Measurements from ENCODE around the gene DCLK2.

DCLK2 gene

GRCh38 chr4:150280975-150281374 is 202.7 kb downstream of the DCLK2 start:
- Histone ChIP-seq H3K9ac (ENCODE audit: low read length) (no peak overlapping the region), H3K36me3 (ENCODE audit: insufficient read depth, low read length) (peaks cover 41% of the 10 kb centered on the region), H3K27me3 (ENCODE audit: control insufficient read depth in 1 of 2, insufficient read depth in 2 of 2, low read length in 2 of 2) (no peaks in the 10 kb centered on the region), H3K27ac (ENCODE audit: low read depth, low read length) (peak overlapping the region; percentile 48), H3K4me3 (ENCODE audit: low read depth in 1 of 2, low read length in 2 of 2) (no peak overlapping the region), H3K9me3 (ENCODE audit: low read length) (no peaks in the 10 kb centered on the region), H3K4me1 (ENCODE audit: insufficient read depth, low read length) (peaks cover 17% of the 10 kb centered on the region)

DNA sequence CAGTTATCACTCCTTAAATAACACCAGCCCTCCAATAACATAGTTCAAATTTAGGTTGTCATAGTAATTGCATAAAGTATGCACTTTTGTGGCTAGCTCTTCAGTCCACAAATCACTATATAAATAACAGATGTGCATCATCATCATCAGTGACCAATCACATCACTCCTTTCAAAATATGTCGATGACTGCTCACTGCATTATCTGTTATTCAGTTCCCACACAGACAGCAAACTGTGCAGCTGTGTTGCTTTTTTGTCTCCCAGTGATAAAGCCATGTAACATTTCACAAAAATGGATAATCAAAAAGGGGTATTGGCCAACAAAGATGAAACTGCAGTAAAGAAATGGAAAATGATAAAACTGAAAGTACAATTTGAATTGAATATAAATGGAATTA is 205.4 kb downstream of the DCLK2 start:
- Histone ChIP-seq H3K4me3 (ENCODE audit: low read depth in 1 of 2, low read length in 2 of 2) (no peak overlapping the region), H3K9me3 (ENCODE audit: low read length) (no peaks in the 10 kb centered on the region), H3K27me3 (ENCODE audit: control insufficient read depth in 1 of 2, insufficient read depth in 2 of 2, low read length in 2 of 2) (no peaks in the 10 kb centered on the region)

GRCh38 chr4:150286656-150287055 is 208.4 kb downstream of the DCLK2 start:
- Histone ChIP-seq H3K9ac (ENCODE audit: low read length) (no peak overlapping the region), H3K4me1 (ENCODE audit: insufficient read depth, low read length) (peaks cover 12% of the 10 kb centered on the region), H3K27me3 (ENCODE audit: control insufficient read depth in 1 of 2, insufficient read depth in 2 of 2, low read length in 2 of 2) (no peaks in the 10 kb centered on the region), H3K36me3 (ENCODE audit: insufficient read depth, low read length) (peaks cover 19% of the 10 kb centered on the region), H3K9me3 (ENCODE audit: low read length) (no peaks in the 10 kb centered on the region), H3K4me3 (ENCODE audit: low read depth in 1 of 2, low read length in 2 of 2) (no peak overlapping the region), H3K27ac (ENCODE audit: low read depth, low read length) (no peak overlapping the region)

More for the DNA sequence above, 205.4 kb downstream of the DCLK2 start:
- peaks cover 29% of the 10 kb centered on the region for H3K36me3 ChIP-seq (ENCODE audit: insufficient read depth, low read length)
- H3K27ac ChIP-seq (ENCODE audit: low read depth, low read length), result no peak overlapping the region
- H3K4me1 ChIP-seq (ENCODE audit: insufficient read depth, low read length), result peaks cover 17% of the 10 kb centered on the region
- H3K9ac ChIP-seq (ENCODE audit: low read length), result no peak overlapping the region

- no peaks in the 10 kb centered on the region for H3K9me3 ChIP-seq (ENCODE audit: low read length)
- H3K9ac ChIP-seq (ENCODE audit: low read length), result no peak overlapping the region
- no peak overlapping the region for H3K4me3 ChIP-seq (ENCODE audit: low read depth in 1 of 2, low read length in 2 of 2)
- peaks cover 12% of the 10 kb centered on the region for H3K4me1 ChIP-seq (ENCODE audit: insufficient read depth, low read length)
- H3K27ac ChIP-seq (ENCODE audit: low read depth, low read length), result no peak overlapping the region
- no peaks in the 10 kb centered on the region for H3K27me3 ChIP-seq (ENCODE audit: control insufficient read depth in 1 of 2, insufficient read depth in 2 of 2, low read length in 2 of 2)
- H3K36me3 ChIP-seq (ENCODE audit: insufficient read depth, low read length), result no peaks in the 10 kb centered on the region
Measured at GRCh38 chr4:150289198-150289597, 211.0 kb downstream of the DCLK2 start.

GRCh38 chr4:150289881-150290280 is 211.6 kb downstream of the DCLK2 start:
- no peak overlapping the region for H3K9ac ChIP-seq (ENCODE audit: low read length)
- H3K36me3 ChIP-seq (ENCODE audit: insufficient read depth, low read length), result no peaks in the 10 kb centered on the region
- H3K4me3 ChIP-seq (ENCODE audit: low read depth in 1 of 2, low read length in 2 of 2), result no peak overlapping the region
- no peaks in the 10 kb centered on the region for H3K27me3 ChIP-seq (ENCODE audit: control insufficient read depth in 1 of 2, insufficient read depth in 2 of 2, low read length in 2 of 2)
- no peak overlapping the region for H3K27ac ChIP-seq (ENCODE audit: low read depth, low read length)
- peaks cover 12% of the 10 kb centered on the region for H3K4me1 ChIP-seq (ENCODE audit: insufficient read depth, low read length)
- H3K9me3 ChIP-seq (ENCODE audit: low read length), result no peaks in the 10 kb centered on the region

DNA sequence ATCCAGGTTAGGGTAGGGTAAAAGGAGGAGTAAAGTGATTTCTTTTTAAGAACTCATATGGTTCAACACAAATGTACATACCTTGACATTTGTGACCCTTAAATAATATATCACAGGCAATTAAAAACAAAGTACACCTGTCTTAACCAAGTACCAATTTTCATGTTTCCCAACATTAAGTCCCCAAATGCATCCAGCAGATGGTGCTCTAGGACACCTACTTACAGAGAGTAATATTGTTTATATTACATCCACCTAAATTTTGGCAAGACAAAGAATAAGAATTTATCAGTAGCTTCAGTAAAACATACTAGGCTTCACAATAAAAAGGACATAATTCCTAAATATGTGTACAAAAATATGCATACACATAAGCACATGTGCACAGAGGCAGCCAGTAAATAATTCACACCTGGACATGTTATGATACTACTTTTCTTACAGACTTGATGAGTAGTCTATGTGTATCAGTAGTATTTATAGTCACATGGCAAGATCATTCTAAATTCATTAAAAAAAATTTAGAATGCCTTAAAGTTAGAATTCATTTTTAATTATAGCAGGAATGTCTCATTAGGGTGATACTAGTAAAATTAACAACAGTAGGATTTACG is 219.7 kb downstream of the DCLK2 start:
- no peak overlapping the region for H3K4me3 ChIP-seq (ENCODE audit: low read depth in 1 of 2, low read length in 2 of 2)
- H3K27me3 ChIP-seq (ENCODE audit: control insufficient read depth in 1 of 2, insufficient read depth in 2 of 2, low read length in 2 of 2), result no peaks in the 10 kb centered on the region
- H3K9ac ChIP-seq (ENCODE audit: low read length), result no peak overlapping the region
- peaks cover 28% of the 10 kb centered on the region for H3K4me1 ChIP-seq (ENCODE audit: insufficient read depth, low read length)
- H3K36me3 ChIP-seq (ENCODE audit: insufficient read depth, low read length), result no peaks in the 10 kb centered on the region
- no peaks in the 10 kb centered on the region for H3K9me3 ChIP-seq (ENCODE audit: low read length)
- H3K27ac ChIP-seq (ENCODE audit: low read depth, low read length), result peak overlapping the region; percentile 57

GRCh38 chr4:150299816-150300215 is 221.6 kb downstream of the DCLK2 start:
- peak overlapping the region; percentile 71 for H3K27ac ChIP-seq (ENCODE audit: low read depth, low read length)
- H3K36me3 ChIP-seq (ENCODE audit: insufficient read depth, low read length), result no peaks in the 10 kb centered on the region
- peaks cover 30% of the 10 kb centered on the region for H3K4me1 ChIP-seq (ENCODE audit: insufficient read depth, low read length)
- peak overlapping the region; percentile 30 for H3K9ac ChIP-seq (ENCODE audit: low read length)
- no peaks in the 10 kb centered on the region for H3K9me3 ChIP-seq (ENCODE audit: low read length)
- H3K4me3 ChIP-seq (ENCODE audit: low read depth in 1 of 2, low read length in 2 of 2), result peak overlapping the region in 1 of 2 donors; percentile 38
- H3K27me3 ChIP-seq (ENCODE audit: control insufficient read depth in 1 of 2, insufficient read depth in 2 of 2, low read length in 2 of 2), result no peaks in the 10 kb centered on the region

GRCh38 chr4:150302553-150302952 is 224.3 kb downstream of the DCLK2 start:
- Histone ChIP-seq H3K36me3 (ENCODE audit: insufficient read depth, low read length) (no peaks in the 10 kb centered on the region), H3K4me3 (ENCODE audit: low read depth in 1 of 2, low read length in 2 of 2) (no peak overlapping the region), H3K4me1 (ENCODE audit: insufficient read depth, low read length) (peaks cover 33% of the 10 kb centered on the region), H3K27ac (ENCODE audit: low read depth, low read length) (peak overlapping the region; percentile 71), H3K9ac (ENCODE audit: low read length) (no peak overlapping the region), H3K27me3 (ENCODE audit: control insufficient read depth in 1 of 2, insufficient read depth in 2 of 2, low read length in 2 of 2) (no peaks in the 10 kb centered on the region), H3K9me3 (ENCODE audit: low read length) (no peaks in the 10 kb centered on the region)

- no peaks in the 10 kb centered on the region for H3K27me3 ChIP-seq (ENCODE audit: control insufficient read depth in 1 of 2, insufficient read depth in 2 of 2, low read length in 2 of 2)
- no peaks in the 10 kb centered on the region for H3K9me3 ChIP-seq (ENCODE audit: low read length)
- no peak overlapping the region for H3K4me3 ChIP-seq (ENCODE audit: low read depth in 1 of 2, low read length in 2 of 2)
- H3K9ac ChIP-seq (ENCODE audit: low read length), result no peak overlapping the region
- H3K4me1 ChIP-seq (ENCODE audit: insufficient read depth, low read length), result peaks cover 39% of the 10 kb centered on the region
- peak overlapping the region; percentile 36 for H3K27ac ChIP-seq (ENCODE audit: low read depth, low read length)
- H3K36me3 ChIP-seq (ENCODE audit: insufficient read depth, low read length), result no peaks in the 10 kb centered on the region
Measured at GRCh38 chr4:150305995-150306394, 227.8 kb downstream of the DCLK2 start.

DNA sequence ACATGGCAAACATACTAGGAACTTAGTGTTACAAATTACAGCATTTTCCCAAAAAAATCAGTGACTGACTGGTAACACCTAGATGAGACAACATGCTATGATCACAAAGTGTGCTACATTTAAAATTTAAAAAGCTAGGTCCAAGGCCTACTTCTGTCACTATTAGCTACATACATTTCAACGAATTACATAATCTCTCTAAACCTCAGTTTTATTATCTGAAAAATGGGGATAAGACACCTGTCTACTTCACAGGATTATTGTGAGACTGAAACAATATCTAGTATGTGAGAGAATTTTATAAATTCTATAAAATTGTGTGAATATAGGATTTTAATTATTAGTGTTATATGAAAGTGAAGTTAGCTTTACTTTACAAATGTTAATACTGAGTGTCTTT is 228.5 kb downstream of the DCLK2 start:
- Histone ChIP-seq H3K4me1 (ENCODE audit: insufficient read depth, low read length) (peaks cover 43% of the 10 kb centered on the region), H3K4me3 (ENCODE audit: low read depth in 1 of 2, low read length in 2 of 2) (no peak overlapping the region), H3K27ac (ENCODE audit: low read depth, low read length) (peak overlapping the region; percentile 49)

More for the DNA sequence above, 228.5 kb downstream of the DCLK2 start:
- H3K27me3 ChIP-seq (ENCODE audit: control insufficient read depth in 1 of 2, insufficient read depth in 2 of 2, low read length in 2 of 2), result no peaks in the 10 kb centered on the region
- H3K36me3 ChIP-seq (ENCODE audit: insufficient read depth, low read length), result no peaks in the 10 kb centered on the region
- no peaks in the 10 kb centered on the region for H3K9me3 ChIP-seq (ENCODE audit: low read length)
- no peak overlapping the region for H3K9ac ChIP-seq (ENCODE audit: low read length)
